H1 (cell line): ENCODE measurements around the gene CUBN. TPM values are rescaled to one million over a fixed set of nuclear protein-coding genes. Genes with fewer than 3 reads are reported as not detected.

Experiments used
- CTCF ChIA-PET: fragments of 300-600 bp; sonication (Branson Sonifier 250); formaldehyde crosslinking; loops from one replicate; lab custom pipeline; 2021; ENCODE audit not compliant: partially characterized antibody; lab: Charles Lee
- POLR2A ChIA-PET: fragments of 300-600 bp; sonication (Branson Sonifier 250); formaldehyde crosslinking; loops from one replicate; lab custom pipeline; 2021; ENCODE audit warnings: inconsistent platforms; ENCODE audit not compliant: partially characterized antibody; lab: Charles Lee
- DNase-seq, 2 experiments: peaks; one replicate each; pipeline versions ENCODE4 v3.0.0 to v3.0.0-alpha.2; 2010 to 2022; ENCODE audit warnings: low spot score in 2 of 2, low read depth in 1 of 2, mixed read lengths in 1 of 2
- FAIRE-seq: peaks from 2 replicates; lab custom pipeline; 2011; peaks lifted over from hg19 to GRCh38; lab: Jason Lieb, UNC
- H2AFZ ChIP-seq: 2 replicates; pipeline ENCODE4 v1.8.1; 2012; ENCODE audit warnings: low read length, inconsistent platforms
- H2AK5ac ChIP-seq: 2 replicates; pipeline ENCODE4 v1.6.1; 2013; ENCODE audit warnings: low read depth, low read length
- H2BK120ac ChIP-seq: replicated peaks from 2 replicates; pipeline ENCODE3; 2013; ENCODE audit warnings: low read depth, low read length, inconsistent platforms
- H2BK12ac ChIP-seq: 2 replicates; pipeline ENCODE4 v1.6.1; 2013; ENCODE audit warnings: low read depth, low read length
- H2BK15ac ChIP-seq: 2 replicates; pipeline ENCODE4 v1.6.1; 2013; ENCODE audit warnings: low read length
- H2BK20ac ChIP-seq: 2 replicates; pipeline ENCODE4 v1.6.1; 2013; ENCODE audit warnings: low read length
- H2BK5ac ChIP-seq: 2 replicates; pipeline ENCODE4 v1.6.1; 2013; ENCODE audit warnings: low read depth, low read length
- H3K14ac ChIP-seq: 2 replicates; pipeline ENCODE4 v1.6.1; 2013; ENCODE audit warnings: inconsistent platforms; ENCODE audit not compliant: insufficient read length
- H3K18ac ChIP-seq: 2 replicates; pipeline ENCODE4 v1.6.1; 2013; ENCODE audit warnings: low read length; ENCODE audit errors: extremely low read depth
- H3K23ac ChIP-seq: 2 replicates; pipeline ENCODE4 v1.6.1; 2013; ENCODE audit warnings: inconsistent platforms; ENCODE audit not compliant: insufficient read length
- H3K23me2 ChIP-seq: 2 replicates; pipeline ENCODE4 v1.6.1; 2013; ENCODE audit warnings: low read depth, low read length
- H3K27ac ChIP-seq: 2 replicates; pipeline ENCODE4 v1.6.1; 2011; ENCODE audit warnings: low read depth, low read length, inconsistent platforms
- H3K27me3 ChIP-seq, 4 experiments: replicated peaks in 1 of 4; 1 replicate in 1 of 4; 2 replicates in 3 of 4; pipeline versions ENCODE4 v1.6.1 to v1.8.1; 2011 to 2013; ENCODE audit warnings: low read length in 3 of 4, mild to moderate bottlenecking in 3 of 4, inconsistent platforms in 2 of 4, mixed read lengths in 2 of 4, moderate library complexity in 1 of 4; ENCODE audit not compliant: control insufficient read depth in 3 of 4, insufficient read depth in 3 of 4; ENCODE audit errors: extremely low read depth in 1 of 4
- H3K36me3 ChIP-seq, 4 experiments: 2 replicates each; pipeline versions ENCODE4 v1.6.1 to v1.8.1; 2011 to 2013; ENCODE audit warnings: mild to moderate bottlenecking in 4 of 4, low read length in 3 of 4, moderate library complexity in 2 of 4, control low read depth in 1 of 4, inconsistent platforms in 1 of 4; ENCODE audit not compliant: insufficient read depth in 4 of 4, control insufficient read depth in 2 of 4
- H3K4ac ChIP-seq: replicated peaks from 2 replicates; pipeline ENCODE3; 2013; ENCODE audit warnings: low read length, low read depth, mixed read lengths, inconsistent platforms; ENCODE audit not compliant: insufficient read length
- H3K4me1 ChIP-seq, 4 experiments: replicated peaks in 1 of 4; 1 replicate in 1 of 4; 2 replicates in 3 of 4; pipeline versions ENCODE4 v1.6.1 to v1.8.1; 2011 to 2013; ENCODE audit warnings: low read length in 3 of 4, inconsistent platforms in 2 of 4, mixed read lengths in 1 of 4; ENCODE audit not compliant: insufficient read depth in 4 of 4, control insufficient read depth in 3 of 4
- H3K4me2 ChIP-seq, 2 experiments: 2 replicates each; pipeline versions ENCODE4 v1.6.1 to v1.8.1; 2011 to 2013; ENCODE audit warnings: low read depth in 2 of 2, low read length in 2 of 2, control low read depth in 1 of 2, inconsistent platforms in 1 of 2, mild to moderate bottlenecking in 1 of 2; ENCODE audit not compliant: insufficient read depth in 1 of 2
- H3K4me3 ChIP-seq, 4 experiments: fragments of 200-600, 300-600 bp in 1 of 4; sonication (generic), shearing (Covaris generic), sonication (Bioruptor Twin) in 1 of 4; 2 replicates each; pipeline versions ENCODE4 v1.5.1 to v1.8.1; 2011 to 2016; ENCODE audit warnings: low read length in 4 of 4, low read depth in 3 of 4, control low read depth in 2 of 4, inconsistent platforms in 2 of 4, mild to moderate bottlenecking in 2 of 4, mixed read lengths in 1 of 4, moderate library complexity in 1 of 4; ENCODE audit not compliant: insufficient read depth in 2 of 4; ENCODE audit errors: extremely low read depth in 1 of 4
- H3K56ac ChIP-seq: replicated peaks from 2 replicates; pipeline ENCODE3; 2013; ENCODE audit warnings: low read depth, mild to moderate bottlenecking, mixed read lengths, low read length, inconsistent platforms; ENCODE audit not compliant: insufficient read length
- H3K79me1 ChIP-seq: 2 replicates; pipeline ENCODE4 v1.6.1; 2013; ENCODE audit warnings: low read depth, low read length, control low read depth
- H3K79me2 ChIP-seq, 2 experiments: 2 replicates each; pipeline versions ENCODE4 v1.6.1 to v1.8.1; 2012 to 2013; ENCODE audit warnings: low read length in 2 of 2, mild to moderate bottlenecking in 2 of 2, inconsistent platforms in 1 of 2; ENCODE audit not compliant: insufficient read depth in 2 of 2, control insufficient read depth in 1 of 2
- H3K9ac ChIP-seq, 4 experiments: replicated peaks in 1 of 4; 1 replicate in 1 of 4; 2 replicates in 3 of 4; pipeline versions ENCODE4 v1.6.1 to v1.8.1; 2011 to 2013; ENCODE audit warnings: low read depth in 3 of 4, low read length in 3 of 4, control low read depth in 2 of 4, mild to moderate bottlenecking in 2 of 4, moderate library complexity in 2 of 4, inconsistent platforms in 1 of 4; ENCODE audit errors: extremely low read depth in 1 of 4
- H3K9me3 ChIP-seq, 2 experiments: 2 replicates each; pipeline versions ENCODE4 v1.6.1 to v1.8.1; 2012 to 2013; ENCODE audit warnings: mild to moderate bottlenecking in 2 of 2, moderate library complexity in 2 of 2, control low read depth in 1 of 2, inconsistent platforms in 1 of 2, low read depth in 1 of 2, low read length in 1 of 2, mixed read lengths in 1 of 2; ENCODE audit not compliant: insufficient read depth in 2 of 2
- H4K20me1 ChIP-seq, 2 experiments: replicated peaks in 1 of 2; 2 replicates each; pipeline versions ENCODE3 to v1.8.1; 2011 to 2013; ENCODE audit warnings: inconsistent platforms in 2 of 2, low read length in 2 of 2, mild to moderate bottlenecking in 1 of 2; ENCODE audit not compliant: insufficient read depth in 2 of 2, control insufficient read depth in 1 of 2
- H4K5ac ChIP-seq: 2 replicates; pipeline ENCODE4 v1.6.1; 2013; ENCODE audit warnings: low read length, low read depth, mixed read lengths, inconsistent platforms; ENCODE audit not compliant: insufficient read length
- H4K8ac ChIP-seq: 2 replicates; pipeline ENCODE4 v1.8.0; 2013; ENCODE audit warnings: mild to moderate bottlenecking, moderate library complexity, low read length, inconsistent platforms; ENCODE audit not compliant: insufficient read depth; ENCODE audit errors: extremely low read depth
- H4K91ac ChIP-seq: replicated peaks from 2 replicates; pipeline ENCODE3; 2013; ENCODE audit warnings: low read length, mixed read lengths, inconsistent platforms; ENCODE audit not compliant: insufficient read length
- CREB1 ChIP-seq: IDR thresholded peaks from 2 replicates; pipeline ENCODE4 v1.6.1; 2012; ENCODE audit warnings: inconsistent platforms
- GTF2F1 ChIP-seq: IDR thresholded peaks from 2 replicates; pipeline ENCODE4 v1.6.1; 2012; ENCODE audit warnings: low read depth, low read length, improper control_type of control experiment, borderline replicate concordance
- SIN3A ChIP-seq, 2 experiments: IDR thresholded peaks in 1 of 2; conservative IDR thresholded peaks in 1 of 2; 2 replicates each; pipeline ENCODE4 v1.6.1; 2011 to 2012; ENCODE audit warnings: low read length in 2 of 2, improper control_type of control experiment in 1 of 2, low read depth in 1 of 2, mild to moderate bottlenecking in 1 of 2
- WGBS, 2 experiments: shearing (Covaris generic) in 1 of 2; methylation state at CpG; one replicate each; pipeline versions ENCODE4 v1.1.6 to v1.1.7; 2013 to 2015; ENCODE audit warnings: low lambda C conversion rate in 2 of 2, mixed read lengths in 2 of 2, inconsistent platforms in 1 of 2, low coverage in 1 of 2, missing lambda C conversion rate in 1 of 2; ENCODE audit not compliant: insufficient replicate concordance in 2 of 2, insufficient coverage in 1 of 2, insufficient read length in 1 of 2; ENCODE audit errors: extremely low coverage in 1 of 2, missing lambda C conversion rate in 1 of 2; 5-methylcytosine and 5-hydroxymethylcytosine counted together
- polyA plus RNA-seq, 7 experiments: library from polyadenylated mRNA; depleted of rRNA in 3 of 7; stranded (reverse) in 5 of 7; unstranded in 2 of 7; fragments of >200 nt in 5 of 7; fragments of 200-250 nt in 2 of 7; gene quantifications; 1 replicate in 5 of 7; 2 replicates in 1 of 7; 4 replicates in 1 of 7; pipeline versions ENCODE4 v1.2.1 to v1.2.3, GENCODE V29; 2011 to 2013; ENCODE audit warnings: missing spikeins in 2 of 7, mixed read lengths in 2 of 7
- total RNA-seq: library from RNA; stranded (reverse); fragmentation: NEBNext Ultra II Directional; extraction: Animal tissue kit (Norgen Biotek cat#: 25700); gene quantifications from 2 replicates; pipeline ENCODE4 v1.2.1, GENCODE V29; 2021
- TF ChIP-seq, protein P1 (sequence below), 3 experiments: IDR thresholded peaks; 1 replicate in 2 of 3; 2 replicates in 1 of 3; pipeline versions ENCODE4 v1.5.1 to v1.6.1; 2011; ENCODE audit warnings: low read length in 3 of 3, mild to moderate bottlenecking in 3 of 3, inconsistent platforms in 2 of 3, low read depth in 1 of 3, moderate library complexity in 1 of 3; ENCODE audit not compliant: insufficient read depth in 1 of 3; ENCODE audit errors: control extremely low read depth in 1 of 3
- TF ChIP-seq, protein P2 (sequence below): IDR thresholded peaks from 2 replicates; pipeline ENCODE4 v1.6.1; 2012; ENCODE audit warnings: inconsistent platforms

CUBN gene
- total and polyA plus RNA-seq, 2 of the 8 experiments (the other 6 are each of a cell fraction or from before 2014, with no cell fraction given): 0.04 to 0.08 TPM

DNA sequence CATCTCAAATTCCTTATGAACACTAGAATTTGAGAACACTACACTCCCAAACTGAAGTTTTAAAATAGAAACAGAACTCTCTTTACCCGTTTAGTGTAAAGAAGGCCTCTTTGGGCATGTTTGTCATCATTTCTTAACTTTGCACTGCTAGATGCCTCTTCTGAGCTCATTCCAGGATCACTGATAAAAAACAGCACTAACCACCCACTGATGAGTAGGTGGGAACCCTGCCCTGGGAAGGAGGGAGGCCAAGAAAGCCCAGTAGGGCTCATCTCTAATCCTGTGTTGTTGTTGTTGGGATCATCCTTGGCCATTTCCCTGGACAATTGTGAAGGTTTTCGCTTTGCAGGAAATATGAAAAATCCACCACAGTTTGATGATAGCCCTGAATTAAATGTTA lies 68.2 kb downstream of the CUBN start:
- no peak overlapping the region for H3K27ac ChIP-seq
- WGBS, 2 experiments: 96% methylated on average over 2 of the region's 2 CpGs; no CpG with 5 or more reads in 1 of the 2 experiments
- ChIA-PET CTCF (interaction anchor here (1.3 kb wide), 1 partner anchor 169 kb away, joined by 3 read pairs; no protein-coding TSS in a partner anchor), POLR2A (no interaction called here)
- no peak overlapping the region for H3K14ac ChIP-seq
- no peaks in the 10 kb centered on the region for H4K20me1 ChIP-seq
- no peak overlapping the region for H3K56ac ChIP-seq
- H2AK5ac ChIP-seq: no peak overlapping the region
- no peak overlapping the region for H3K4ac ChIP-seq
- H2BK5ac ChIP-seq: no peak overlapping the region
- no peak overlapping the region for H2BK15ac ChIP-seq
- H2AFZ ChIP-seq: no peak overlapping the region
- no peaks in the 10 kb centered on the region for H3K27me3 ChIP-seq
- no peak overlapping the region for H3K4me2 ChIP-seq
- H3K18ac ChIP-seq: no peak overlapping the region
- H3K9me3 ChIP-seq: no peaks in the 10 kb centered on the region
- H2BK20ac ChIP-seq: no peak overlapping the region
- H4K8ac ChIP-seq: no peak overlapping the region
- peaks cover 0 to 9% (median 0%) of the 10 kb centered on the region in 4 experiments; a peak in 1 of 7 replicates for H3K4me1 ChIP-seq
- no peaks in the 10 kb centered on the region for H3K79me2 ChIP-seq
- no peak overlapping the region for H3K4me3 ChIP-seq
- H3K23me2 ChIP-seq: no peaks in the 10 kb centered on the region
- no peaks in the 10 kb centered on the region for H3K36me3 ChIP-seq
- no peak overlapping the region for H4K91ac ChIP-seq
- no peaks in the 10 kb centered on the region for H3K79me1 ChIP-seq
- H2BK120ac ChIP-seq: no peak overlapping the region
- no peak for FAIRE-seq
- no peak for DNase-seq
- H3K9ac ChIP-seq: no peak overlapping the region
- H2BK12ac ChIP-seq: no peak overlapping the region
- H3K23ac ChIP-seq: no peak overlapping the region
- H4K5ac ChIP-seq: no peak overlapping the region
- TF ChIP-seq CREB1: no peak
- TF ChIP-seq SIN3A (conservative IDR thresholded peaks at IDR 0.05 in 1 of 2, IDR thresholded peaks at IDR 0.05 in 1 of 2; ENCODE audit: low read depth in 1 of 2, low read length in 2 of 2): no peak
- TF ChIP-seq, protein P1, sequence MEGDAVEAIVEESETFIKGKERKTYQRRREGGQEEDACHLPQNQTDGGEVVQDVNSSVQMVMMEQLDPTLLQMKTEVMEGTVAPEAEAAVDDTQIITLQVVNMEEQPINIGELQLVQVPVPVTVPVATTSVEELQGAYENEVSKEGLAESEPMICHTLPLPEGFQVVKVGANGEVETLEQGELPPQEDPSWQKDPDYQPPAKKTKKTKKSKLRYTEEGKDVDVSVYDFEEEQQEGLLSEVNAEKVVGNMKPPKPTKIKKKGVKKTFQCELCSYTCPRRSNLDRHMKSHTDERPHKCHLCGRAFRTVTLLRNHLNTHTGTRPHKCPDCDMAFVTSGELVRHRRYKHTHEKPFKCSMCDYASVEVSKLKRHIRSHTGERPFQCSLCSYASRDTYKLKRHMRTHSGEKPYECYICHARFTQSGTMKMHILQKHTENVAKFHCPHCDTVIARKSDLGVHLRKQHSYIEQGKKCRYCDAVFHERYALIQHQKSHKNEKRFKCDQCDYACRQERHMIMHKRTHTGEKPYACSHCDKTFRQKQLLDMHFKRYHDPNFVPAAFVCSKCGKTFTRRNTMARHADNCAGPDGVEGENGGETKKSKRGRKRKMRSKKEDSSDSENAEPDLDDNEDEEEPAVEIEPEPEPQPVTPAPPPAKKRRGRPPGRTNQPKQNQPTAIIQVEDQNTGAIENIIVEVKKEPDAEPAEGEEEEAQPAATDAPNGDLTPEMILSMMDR (IDR thresholded peaks at IDR 0.05; ENCODE audit: control extremely low read depth in 1 of 3, insufficient read depth in 1 of 3, low read depth in 1 of 3, low read length in 3 of 3): no peak
- TF ChIP-seq, protein P2, sequence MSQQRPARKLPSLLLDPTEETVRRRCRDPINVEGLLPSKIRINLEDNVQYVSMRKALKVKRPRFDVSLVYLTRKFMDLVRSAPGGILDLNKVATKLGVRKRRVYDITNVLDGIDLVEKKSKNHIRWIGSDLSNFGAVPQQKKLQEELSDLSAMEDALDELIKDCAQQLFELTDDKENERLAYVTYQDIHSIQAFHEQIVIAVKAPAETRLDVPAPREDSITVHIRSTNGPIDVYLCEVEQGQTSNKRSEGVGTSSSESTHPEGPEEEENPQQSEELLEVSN: no peak
- no peak for TF ChIP-seq GTF2F1
